Body of pancreas (tissue), 4 donors: ENCODE data around the gene PLA2G4B. TPM values are rescaled to one million over a fixed set of nuclear protein-coding genes. Genes with fewer than 3 reads are reported as not detected.

Experiments
- ATAC-seq: fragments of 150-250 bp; one replicate; pipeline ENCODE4 v1.9.1; 2016
- DNase-seq, 4 donors: peaks; one replicate each; pipeline ENCODE4 v3.0.0-alpha.2; 2019
- H3K27ac ChIP-seq, 4 donors: fragments of 200-600 bp; sonication (generic); 1 replicate in 3 of 4; 2 replicates in 1 of 4; pipeline versions ENCODE4 v1.5.1 to v1.6.1; 2016 to 2019; ENCODE audit warnings: mild to moderate bottlenecking in 1 of 4, mixed read lengths in 1 of 4, moderate library complexity in 1 of 4
- H3K27me3 ChIP-seq, 2 donors: fragments of 200-600 bp; sonication (generic); one replicate each; pipeline ENCODE4 v1.6.0; 2016; ENCODE audit warnings: mild to moderate bottlenecking in 1 of 2
- H3K36me3 ChIP-seq, 2 donors: fragments of 200-600 bp; sonication (generic); replicated peaks in 1 of 2; 2 replicates each; pipeline ENCODE4 v1.5.1; 2016; ENCODE audit warnings: low read depth in 2 of 2; ENCODE audit not compliant: insufficient read depth in 1 of 2
- H3K4me1 ChIP-seq: fragments of 200-600 bp; sonication (generic); one replicate; pipeline ENCODE4 v1.6.0; 2016
- H3K4me3 ChIP-seq, 2 donors: fragments of 200-600 bp; sonication (generic); 1 replicate in 1 of 2; 2 replicates in 1 of 2; pipeline ENCODE4 v1.5.1; 2016 to 2019
- H3K9me3 ChIP-seq, 3 donors: fragments of 200-600 bp; sonication (generic); 1 replicate in 2 of 3; 2 replicates in 1 of 3; pipeline ENCODE4 v1.5.1; 2016
- POLR2A ChIP-seq, 3 donors: fragments of 450-650 bp; IDR thresholded peaks; one replicate each; pipeline ENCODE4 v1.6.1; 2016; ENCODE audit warnings: antibody characterized with exemption in 3 of 3, mild to moderate bottlenecking in 2 of 3
- WGBS, 2 donors: methylation state at CpG; one replicate each; pipeline ENCODE4 v1.1.5; 2017; 5-methylcytosine and 5-hydroxymethylcytosine counted together
- intact Hi-C: fragments of 100-400 bp; cut with DNase I; formaldehyde crosslinking; loops from one replicate; pipeline ENCODE4 v1.15.1; 2023
- total RNA-seq, 2 donors: library from RNA; depleted of rRNA; stranded (reverse); fragments of >200 nt; gene quantifications; one replicate each; pipeline ENCODE4 v1.1.0, GENCODE V29; 2016
- TF ChIP-seq, protein P1 (sequence below), 7 experiments: fragments of 450-650 bp in 4 of 7; fragments of 200-600 bp in 3 of 7; sonication (generic) in 3 of 7; IDR thresholded peaks; one replicate each; pipeline ENCODE4 v1.5.1; 2016 to 2019; ENCODE audit warnings: antibody characterized with exemption in 7 of 7

PLA2G4B gene
- total RNA-seq, 2 donors from 2014 or later, result 17.4 to 18.1 TPM

GRCh38 chr15:41791547-41791937 lies 47.1 kb upstream of the PLA2G4B start:
- no peaks in the 10 kb centered on the region for H3K36me3 ChIP-seq
- ATAC-seq, result no peak
- H3K4me3 ChIP-seq, result no peak overlapping the region
- TF ChIP-seq POLR2A (IDR thresholded peaks at IDR 0.05), result no peak
- TF ChIP-seq, protein P1, sequence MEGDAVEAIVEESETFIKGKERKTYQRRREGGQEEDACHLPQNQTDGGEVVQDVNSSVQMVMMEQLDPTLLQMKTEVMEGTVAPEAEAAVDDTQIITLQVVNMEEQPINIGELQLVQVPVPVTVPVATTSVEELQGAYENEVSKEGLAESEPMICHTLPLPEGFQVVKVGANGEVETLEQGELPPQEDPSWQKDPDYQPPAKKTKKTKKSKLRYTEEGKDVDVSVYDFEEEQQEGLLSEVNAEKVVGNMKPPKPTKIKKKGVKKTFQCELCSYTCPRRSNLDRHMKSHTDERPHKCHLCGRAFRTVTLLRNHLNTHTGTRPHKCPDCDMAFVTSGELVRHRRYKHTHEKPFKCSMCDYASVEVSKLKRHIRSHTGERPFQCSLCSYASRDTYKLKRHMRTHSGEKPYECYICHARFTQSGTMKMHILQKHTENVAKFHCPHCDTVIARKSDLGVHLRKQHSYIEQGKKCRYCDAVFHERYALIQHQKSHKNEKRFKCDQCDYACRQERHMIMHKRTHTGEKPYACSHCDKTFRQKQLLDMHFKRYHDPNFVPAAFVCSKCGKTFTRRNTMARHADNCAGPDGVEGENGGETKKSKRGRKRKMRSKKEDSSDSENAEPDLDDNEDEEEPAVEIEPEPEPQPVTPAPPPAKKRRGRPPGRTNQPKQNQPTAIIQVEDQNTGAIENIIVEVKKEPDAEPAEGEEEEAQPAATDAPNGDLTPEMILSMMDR (IDR thresholded peaks at IDR 0.05), result no peak
- H3K4me1 ChIP-seq, result peaks cover 15% of the 10 kb centered on the region
- H3K9me3 ChIP-seq, result no peaks in the 10 kb centered on the region
- H3K27me3 ChIP-seq, result no peaks in the 10 kb centered on the region
- intact Hi-C loops, result no loop called here
- H3K27ac ChIP-seq, result no peak overlapping the region
- DNase-seq, result no peak
- WGBS, 2 donors, result 95% methylated on average over 2 to 4 of the region's 4 CpGs

GRCh38 chr15:41792000-41792637 lies 46.5 kb upstream of the PLA2G4B start:
- H3K36me3 ChIP-seq, result no peaks in the 10 kb centered on the region
- 89 to 91% methylated on average over 5 of the region's 5 CpGs for WGBS, 2 donors
- intact Hi-C loops, result no loop called here
- no peak for ATAC-seq
- H3K4me3 ChIP-seq, result no peak overlapping the region
- DNase-seq, result no peak
- H3K4me1 ChIP-seq, result peaks cover 15% of the 10 kb centered on the region
- H3K27me3 ChIP-seq, result no peaks in the 10 kb centered on the region
- TF ChIP-seq, protein P1 (IDR thresholded peaks at IDR 0.05), result no peak
- TF ChIP-seq POLR2A (IDR thresholded peaks at IDR 0.05), result no peak
- H3K9me3 ChIP-seq, result no peaks in the 10 kb centered on the region
- H3K27ac ChIP-seq, result no peak overlapping the region

- 87 to 90% methylated on average over 1 to 4 of the region's 4 CpGs for WGBS, 2 donors
- no peak overlapping the region for H3K27ac ChIP-seq
- H3K9me3 ChIP-seq, result no peaks in the 10 kb centered on the region
- no peaks in the 10 kb centered on the region for H3K27me3 ChIP-seq
- intact Hi-C loops, result no loop called here
- H3K36me3 ChIP-seq, result no peaks in the 10 kb centered on the region
- DNase-seq (no peak), ATAC-seq (no peak)
- no peak overlapping the region for H3K4me3 ChIP-seq
- peaks cover 15% of the 10 kb centered on the region for H3K4me1 ChIP-seq
- TF ChIP-seq, protein P1 (IDR thresholded peaks at IDR 0.05), result no peak
- TF ChIP-seq POLR2A (IDR thresholded peaks at IDR 0.05), result no peak
These were observed 44.6 kb upstream of the PLA2G4B start for GRCh38 chr15:41794081-41794480.

GRCh38 chr15:41795996-41796856 lies 42.4 kb upstream of the PLA2G4B start:
- WGBS, 2 donors, result 76 to 79% methylated on average over 10 of the region's 10 CpGs

More at GRCh38 chr15:41795996-41796856, 42.4 kb upstream of the PLA2G4B start:
- Histone ChIP-seq H3K27me3 (no peaks in the 10 kb centered on the region), H3K4me1 (peaks cover under 1% of the 10 kb centered on the region), H3K27ac (no peak overlapping the region), H3K4me3 (no peak overlapping the region), H3K36me3 (no peaks in the 10 kb centered on the region), H3K9me3 (no peaks in the 10 kb centered on the region)
- intact Hi-C loops, result no loop called here
- TF ChIP-seq, protein P1 (IDR thresholded peaks at IDR 0.05), result no peak
- TF ChIP-seq POLR2A (IDR thresholded peaks at IDR 0.05), result no peak
- ATAC-seq (no peak), DNase-seq (no peak)
